Body of pancreas (tissue), 4 donors: ENCODE measurements around the gene DESI1. TPM values are rescaled to one million over a fixed set of nuclear protein-coding genes. Genes with fewer than 3 reads are reported as not detected.

Source experiments
- ATAC-seq: fragments of 150-250 bp; one replicate; pipeline ENCODE4 v1.9.1; 2016
- DNase-seq, 4 donors: peaks; one replicate each; pipeline ENCODE4 v3.0.0-alpha.2; 2019
- H3K27ac ChIP-seq, 4 donors: fragments of 200-600 bp; sonication (generic); 1 replicate in 3 of 4; 2 replicates in 1 of 4; pipeline versions ENCODE4 v1.5.1 to v1.6.1; 2016 to 2019; ENCODE audit warnings: mild to moderate bottlenecking in 1 of 4, mixed read lengths in 1 of 4, moderate library complexity in 1 of 4
- H3K27me3 ChIP-seq, 2 donors: fragments of 200-600 bp; sonication (generic); one replicate each; pipeline ENCODE4 v1.6.0; 2016; ENCODE audit warnings: mild to moderate bottlenecking in 1 of 2
- H3K36me3 ChIP-seq, 2 donors: fragments of 200-600 bp; sonication (generic); replicated peaks in 1 of 2; 2 replicates each; pipeline ENCODE4 v1.5.1; 2016; ENCODE audit warnings: low read depth in 2 of 2; ENCODE audit not compliant: insufficient read depth in 1 of 2
- H3K4me1 ChIP-seq: fragments of 200-600 bp; sonication (generic); one replicate; pipeline ENCODE4 v1.6.0; 2016
- H3K4me3 ChIP-seq, 2 donors: fragments of 200-600 bp; sonication (generic); 1 replicate in 1 of 2; 2 replicates in 1 of 2; pipeline ENCODE4 v1.5.1; 2016 to 2019
- H3K9me3 ChIP-seq, 3 donors: fragments of 200-600 bp; sonication (generic); 1 replicate in 2 of 3; 2 replicates in 1 of 3; pipeline ENCODE4 v1.5.1; 2016
- POLR2A ChIP-seq, 3 donors: fragments of 450-650 bp; IDR thresholded peaks; one replicate each; pipeline ENCODE4 v1.6.1; 2016; ENCODE audit warnings: antibody characterized with exemption in 3 of 3, mild to moderate bottlenecking in 2 of 3
- WGBS, 2 donors: methylation state at CpG; one replicate each; pipeline ENCODE4 v1.1.5; 2017; 5-methylcytosine and 5-hydroxymethylcytosine counted together
- intact Hi-C: fragments of 100-400 bp; cut with DNase I; formaldehyde crosslinking; loops from one replicate; pipeline ENCODE4 v1.15.1; 2023
- small RNA-seq: library from RNA; depleted of rRNA; stranded (forward); fragments of <200 nt; gene quantifications from one replicate; pipeline ENCODE3, GENCODE V24; 2016
- total RNA-seq, 2 donors: library from RNA; depleted of rRNA; stranded (reverse); fragments of >200 nt; gene quantifications; one replicate each; pipeline ENCODE4 v1.1.0, GENCODE V29; 2016
- TF ChIP-seq, protein P1 (sequence below), 7 experiments: fragments of 450-650 bp in 4 of 7; fragments of 200-600 bp in 3 of 7; sonication (generic) in 3 of 7; IDR thresholded peaks; one replicate each; pipeline ENCODE4 v1.5.1; 2016 to 2019; ENCODE audit warnings: antibody characterized with exemption in 7 of 7

Gene DESI1
- total RNA-seq, 2 donors from 2014 or later, result 11.2 to 17.1 TPM

DNA sequence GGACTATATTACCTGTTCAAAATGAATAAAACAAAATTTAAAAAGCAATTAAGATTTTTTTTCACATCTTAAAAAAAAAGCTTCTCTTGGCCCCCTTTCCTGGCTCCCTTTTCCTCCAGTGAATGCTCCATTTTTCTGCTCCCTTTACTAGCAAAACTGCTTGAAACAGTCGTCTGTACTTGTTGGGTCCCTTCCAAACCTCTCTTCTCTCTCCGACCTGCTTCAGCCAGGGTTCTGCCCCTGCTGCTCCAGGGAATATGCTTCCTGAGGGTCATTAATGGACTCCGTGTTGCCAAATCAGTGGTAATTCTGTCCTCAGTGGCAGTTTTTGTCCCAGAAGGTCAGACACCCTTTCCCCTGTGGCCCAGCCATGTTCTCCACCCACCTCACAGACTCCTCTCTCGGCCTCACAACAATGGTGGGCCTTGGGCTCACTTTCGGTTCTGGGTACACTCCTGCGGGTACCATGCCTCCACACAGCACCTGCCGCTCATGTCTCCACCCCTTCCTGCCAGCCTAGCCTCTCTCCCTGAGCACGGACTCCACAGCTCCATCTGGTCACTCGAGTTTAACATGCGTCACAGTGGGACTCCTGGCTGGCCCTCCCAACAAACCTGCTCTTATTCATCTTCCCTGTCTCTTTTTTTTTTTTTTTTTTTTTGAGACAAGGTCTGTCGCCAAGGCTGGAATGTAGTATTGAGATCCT is 68.8 kb downstream of the DESI1 start:
- no peaks in the 10 kb centered on the region for H3K9me3 ChIP-seq
- ATAC-seq, result no peak
- WGBS, 2 donors, result 63 to 72% methylated on average over 10 to 11 of the region's 11 CpGs
- no peaks in the 10 kb centered on the region for H3K27me3 ChIP-seq
- H3K4me3 ChIP-seq, result no peak overlapping the region
- H3K4me1 ChIP-seq, result peaks cover 10% of the 10 kb centered on the region
- H3K27ac ChIP-seq, result no peak overlapping the region
- no peaks in the 10 kb centered on the region for H3K36me3 ChIP-seq
- no peak for DNase-seq
- TF ChIP-seq, protein P1, sequence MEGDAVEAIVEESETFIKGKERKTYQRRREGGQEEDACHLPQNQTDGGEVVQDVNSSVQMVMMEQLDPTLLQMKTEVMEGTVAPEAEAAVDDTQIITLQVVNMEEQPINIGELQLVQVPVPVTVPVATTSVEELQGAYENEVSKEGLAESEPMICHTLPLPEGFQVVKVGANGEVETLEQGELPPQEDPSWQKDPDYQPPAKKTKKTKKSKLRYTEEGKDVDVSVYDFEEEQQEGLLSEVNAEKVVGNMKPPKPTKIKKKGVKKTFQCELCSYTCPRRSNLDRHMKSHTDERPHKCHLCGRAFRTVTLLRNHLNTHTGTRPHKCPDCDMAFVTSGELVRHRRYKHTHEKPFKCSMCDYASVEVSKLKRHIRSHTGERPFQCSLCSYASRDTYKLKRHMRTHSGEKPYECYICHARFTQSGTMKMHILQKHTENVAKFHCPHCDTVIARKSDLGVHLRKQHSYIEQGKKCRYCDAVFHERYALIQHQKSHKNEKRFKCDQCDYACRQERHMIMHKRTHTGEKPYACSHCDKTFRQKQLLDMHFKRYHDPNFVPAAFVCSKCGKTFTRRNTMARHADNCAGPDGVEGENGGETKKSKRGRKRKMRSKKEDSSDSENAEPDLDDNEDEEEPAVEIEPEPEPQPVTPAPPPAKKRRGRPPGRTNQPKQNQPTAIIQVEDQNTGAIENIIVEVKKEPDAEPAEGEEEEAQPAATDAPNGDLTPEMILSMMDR (IDR thresholded peaks at IDR 0.05), result no peak
- no peak for TF ChIP-seq POLR2A (IDR thresholded peaks at IDR 0.05)
- intact Hi-C loops, result loop anchor here (5.0 kb wide), 1 partner anchor 45 kb away; no protein-coding TSS in a partner anchor

DNA sequence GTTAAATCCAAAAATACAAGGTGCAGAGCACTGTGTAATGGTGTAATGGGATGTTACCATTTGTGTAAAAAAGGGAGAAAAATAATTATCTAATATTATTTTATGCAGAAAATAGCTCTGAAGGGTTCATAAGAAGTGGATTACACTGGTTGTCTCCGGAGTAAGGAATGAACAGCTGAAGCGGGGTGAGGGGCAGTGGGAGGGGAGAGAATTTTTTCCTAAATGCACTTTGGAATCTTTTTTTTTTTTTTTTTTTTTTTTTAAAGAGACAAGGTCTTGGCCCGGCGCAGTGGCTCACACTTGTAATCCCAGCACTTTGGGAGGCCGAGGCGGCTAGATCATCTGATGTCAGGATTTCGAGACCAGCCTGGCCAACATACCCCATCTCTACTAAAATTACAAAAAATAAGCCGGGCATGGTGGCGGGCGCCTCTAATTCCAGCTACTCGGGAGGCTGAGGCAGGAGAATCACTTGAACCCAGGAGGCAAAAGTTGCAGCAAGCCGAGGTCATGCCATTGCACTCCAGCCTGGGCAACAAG is 69.8 kb downstream of the DESI1 start:
- Histone ChIP-seq H3K4me1 (peaks cover 4% of the 10 kb centered on the region), H3K27me3 (no peaks in the 10 kb centered on the region), H3K9me3 (no peaks in the 10 kb centered on the region), H3K36me3 (no peaks in the 10 kb centered on the region), H3K27ac (no peak overlapping the region), H3K4me3 (no peak overlapping the region)
- DNase-seq, result no peak
- TF ChIP-seq, protein P1 (IDR thresholded peaks at IDR 0.05), result no peak
- TF ChIP-seq POLR2A (IDR thresholded peaks at IDR 0.05), result no peak
- intact Hi-C loops, result loop anchor here (5.0 kb wide), 1 partner anchor 46 kb away; no protein-coding TSS in a partner anchor
- WGBS, 2 donors, result 80 to 82% methylated on average over 12 of the region's 12 CpGs
- no peak for ATAC-seq

DNA sequence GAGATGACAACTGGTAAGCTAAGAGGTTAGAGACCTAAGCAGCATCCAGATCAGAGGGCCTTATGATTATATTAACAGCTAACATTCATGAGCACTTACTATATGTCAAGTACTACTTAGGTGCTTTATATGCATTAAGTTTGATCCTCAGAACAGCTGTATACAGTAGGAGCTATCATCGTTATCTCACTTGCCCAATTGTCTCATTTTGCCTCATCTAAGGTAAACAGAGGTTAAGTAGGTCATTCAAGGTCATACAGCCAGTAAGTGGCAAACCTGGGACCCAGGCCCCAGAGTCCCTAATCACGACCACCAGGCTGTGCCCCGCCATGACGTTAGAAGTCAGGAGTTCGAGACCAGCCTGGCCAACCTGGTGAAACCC is 72.0 kb downstream of the DESI1 start:
- Histone ChIP-seq H3K27ac (no peak overlapping the region), H3K4me3 (no peak overlapping the region), H3K9me3 (no peaks in the 10 kb centered on the region), H3K36me3 (no peaks in the 10 kb centered on the region), H3K4me1 (peaks cover 8% of the 10 kb centered on the region), H3K27me3 (no peaks in the 10 kb centered on the region)
- DNase-seq (no peak), ATAC-seq (no peak)
- intact Hi-C loops, result no loop called here
- TF ChIP-seq, protein P1 (IDR thresholded peaks at IDR 0.05), result no peak
- TF ChIP-seq POLR2A (IDR thresholded peaks at IDR 0.05), result no peak
- WGBS, 2 donors, result 64 to 88% methylated on average over 4 to 5 of the region's 5 CpGs

Small RNA genes within 50 kb of the gene (small RNA-seq; reads per million reads assigned to genes)
- not detected for gene RF00019

Other genes starting within 250 kb of the DESI1 start
- 10 to 100 TPM; 10.9 to 29.0 TPM for gene TEF, start 239.1 kb downstream of the DESI1 start, total RNA-seq
- gene TOB2, start 174.2 kb downstream of the DESI1 start, total RNA-seq, result 10 to 100 TPM; 23.1 to 27.2 TPM
- 10 to 100 TPM; 15.5 to 19.2 TPM for gene PHF5A, start 152.4 kb downstream of the DESI1 start, total RNA-seq
- 10 to 100 TPM; 32.7 to 75.5 TPM for gene ACO2, start 151.9 kb downstream of the DESI1 start, total RNA-seq
- gene POLR3H, start 76.6 kb downstream of the DESI1 start, total RNA-seq, result 10 to 100 TPM; 18.9 to 24.7 TPM
- 10 to 100 TPM; 30.0 to 42.8 TPM for gene CSDC2, start 60.0 kb downstream of the DESI1 start, total RNA-seq
- 10 to 100 TPM; 49.3 to 54.1 TPM for gene PMM1, start 31.2 kb downstream of the DESI1 start, total RNA-seq
- gene XRCC6, start 252 bp upstream of the DESI1 start, total RNA-seq, result 100 to 1,000 TPM in 1 of 2 donors, 10 to 100 TPM in 1; 68.7 to 102 TPM
- 10 to 100 TPM; 33.3 to 50.6 TPM for gene SNU13, start 67.8 kb upstream of the DESI1 start, total RNA-seq
- gene MEI1, start 78.5 kb upstream of the DESI1 start, total RNA-seq, result not detected
- gene CCDC134, start 179.6 kb upstream of the DESI1 start, total RNA-seq, result 10 to 100 TPM in 1 of 2 donors, 1 to 10 TPM in 1; 3.1 to 13.5 TPM
- gene SREBF2, start 212.1 kb upstream of the DESI1 start, total RNA-seq, result 10 to 100 TPM; 40.2 to 68.6 TPM